ENCODE data around the gene TRAF3.

TRAF3 gene

GRCh38 chr14:102905116-102906108, 128.2 kb downstream of the TRAF3 start:
- no peak for TF ChIP-seq CTCF (IDR thresholded peaks at IDR 0.05; ENCODE audit: low read depth, low read length)
- DNase-seq (ENCODE audit: extremely low read depth, low read depth) = no peak

GRCh38 chr14:102906616-102907302, 129.5 kb downstream of the TRAF3 start:
- no peak for TF ChIP-seq CTCF (IDR thresholded peaks at IDR 0.05; ENCODE audit: low read depth, low read length)

GRCh38 chr14:102907303-102907844, 130.1 kb downstream of the TRAF3 start:
- DNase-seq (ENCODE audit: extremely low read depth, low read depth) = no peak
- no peak for TF ChIP-seq CTCF (IDR thresholded peaks at IDR 0.05; ENCODE audit: low read depth, low read length)

More at GRCh38 chr14:102906616-102907302, 129.5 kb downstream of the TRAF3 start:
- no peak for DNase-seq (ENCODE audit: extremely low read depth, low read depth)

GRCh38 chr14:102907980-102908730, 130.9 kb downstream of the TRAF3 start:
- DNase-seq (ENCODE audit: extremely low read depth, low read depth) = no peak
- no peak for TF ChIP-seq CTCF (IDR thresholded peaks at IDR 0.05; ENCODE audit: low read depth, low read length)

GRCh38 chr14:102908766-102909455, 131.7 kb downstream of the TRAF3 start:
- no peak for DNase-seq (ENCODE audit: extremely low read depth, low read depth)
- no peak for TF ChIP-seq CTCF (IDR thresholded peaks at IDR 0.05; ENCODE audit: low read depth, low read length)

GRCh38 chr14:102909462-102909861, 132.2 kb downstream of the TRAF3 start:
- TF ChIP-seq CTCF (IDR thresholded peaks at IDR 0.05; ENCODE audit: low read depth, low read length) = no peak
- no peak for DNase-seq (ENCODE audit: extremely low read depth, low read depth)
